HG03432 (cell line): Measurements from ENCODE around the gene XAF1.
A peak's percentile ranks its signal among the peaks of the same experiment; 100 is the strongest.
"Not testable (repeated sequence)": the region's sequence is repeated elsewhere in the genome, so short reads cannot be mapped to it uniquely, and the experiment has no call there.

Source experiments
- ATAC-seq: cut with Tn5 transposase; IDR thresholded peaks from one replicate; pipeline ENCODE4 v1.9.1; 2021; ENCODE audit warnings: mild to moderate bottlenecking, moderate library complexity; ENCODE audit not compliant: unreplicated experiment

The XAF1 gene

GRCh38 chr17:6755731-6756184, at the start of gene XAF1:
TSS of gene XAF1 (plus strand) at chr17:6756046. CDS start at chr17:6756079, 33 bp downstream.
- ATAC-seq, result peak; percentile 44

GRCh38 chr17:6706499-6706898, 49.3 kb upstream of the XAF1 start:
- no peak for ATAC-seq

- ATAC-seq, result no peak
These were observed 48.9 kb upstream of the XAF1 start for GRCh38 chr17:6706996-6707395.

GRCh38 chr17:6708357-6708961, 47.4 kb upstream of the XAF1 start:
- no peak for ATAC-seq

- no peak for ATAC-seq
These were observed 45.5 kb upstream of the XAF1 start for GRCh38 chr17:6710317-6710716.

- ATAC-seq, result no peak
These were observed 44.7 kb upstream of the XAF1 start for GRCh38 chr17:6711081-6711674.

GRCh38 chr17:6711681-6712057, 44.2 kb upstream of the XAF1 start:
- no peak for ATAC-seq

GRCh38 chr17:6712058-6712853, 43.6 kb upstream of the XAF1 start:
- no peak for ATAC-seq

GRCh38 chr17:6712854-6713129, 43.1 kb upstream of the XAF1 start:
- no peak for ATAC-seq

- ATAC-seq, result no peak
These were observed 42.5 kb upstream of the XAF1 start, which contains the start of gene SLC13A5 for GRCh38 chr17:6713130-6713917. TSS of gene SLC13A5 (minus strand) at chr17:6713369. CDS start at chr17:6713333, 36 bp downstream.

GRCh38 chr17:6713918-6714271, 42.0 kb upstream of the XAF1 start:
- no peak for ATAC-seq

GRCh38 chr17:6714315-6714874, 41.5 kb upstream of the XAF1 start:
- ATAC-seq, result no peak

GRCh38 chr17:6716736-6717135, 39.1 kb upstream of the XAF1 start:
- ATAC-seq, result no peak

GRCh38 chr17:6721744-6722143, 34.1 kb upstream of the XAF1 start:
- no peak for ATAC-seq

GRCh38 chr17:6724009-6724408, 31.8 kb upstream of the XAF1 start:
- ATAC-seq, result no peak

- no peak for ATAC-seq
These were observed 26.3 kb upstream of the XAF1 start for GRCh38 chr17:6729531-6729930.

GRCh38 chr17:6746665-6747064, 9.2 kb upstream of the XAF1 start:
- ATAC-seq, result not testable (repeated sequence)

GRCh38 chr17:6748617-6749016, 7.2 kb upstream of the XAF1 start:
- ATAC-seq, result no peak

- ATAC-seq, result no peak
These were observed 6.3 kb upstream of the XAF1 start for GRCh38 chr17:6749519-6749918.

GRCh38 chr17:6752068-6752909, 3.6 kb upstream of the XAF1 start:
- ATAC-seq, result no peak
